LoVo (cell line): ENCODE measurements around the gene IFNL4.
"Not testable (repeated sequence)": the region's sequence is repeated elsewhere in the genome, so short reads cannot be mapped to it uniquely, and the experiment has no call there.

Source experiments
- DNase-seq: peaks from one replicate; pipeline ENCODE4 v3.0.0-alpha.2; 2016; ENCODE audit warnings: low spot score

IFNL4 gene

GRCh38 chr19:39248806-39249205 is at the start of gene IFNL4:
TSS of gene IFNL4 (minus strand) at chr19:39248856.
- no peak for DNase-seq

- no peak for DNase-seq
Observed at GRCh38 chr19:39297931-39298634, 49.4 kb upstream of the IFNL4 start.

GRCh38 chr19:39296906-39297305 is 48.2 kb upstream of the IFNL4 start:
- DNase-seq = no peak

GRCh38 chr19:39296055-39296645 is 47.5 kb upstream of the IFNL4 start, which contains the start of gene IFNL1:
TSS of gene IFNL1 (plus strand) at chr19:39296407. CDS start at chr19:39296422, 15 bp downstream.
- DNase-seq = no peak

GRCh38 chr19:39293394-39293793 is 44.7 kb upstream of the IFNL4 start:
- DNase-seq = no peak

- DNase-seq = no peak
Observed at GRCh38 chr19:39284032-39284431, 35.4 kb upstream of the IFNL4 start.

GRCh38 chr19:39282021-39282420 is 33.4 kb upstream of the IFNL4 start:
- no peak for DNase-seq

- DNase-seq = no peak
Observed at GRCh38 chr19:39277598-39277997, 28.9 kb upstream of the IFNL4 start.

- DNase-seq = no peak
Observed at GRCh38 chr19:39276740-39277139, 28.1 kb upstream of the IFNL4 start.

- DNase-seq = no peak
Observed at GRCh38 chr19:39275578-39275977, 26.9 kb upstream of the IFNL4 start.

GRCh38 chr19:39273859-39274258 is 25.2 kb upstream of the IFNL4 start:
- DNase-seq = not testable (repeated sequence)

- no peak for DNase-seq
Observed at GRCh38 chr19:39270036-39270871, 21.6 kb upstream of the IFNL4 start.

GRCh38 chr19:39269369-39269768 is 20.7 kb upstream of the IFNL4 start:
- DNase-seq = not testable (repeated sequence)

- not testable (repeated sequence) for DNase-seq
Observed at GRCh38 chr19:39268531-39269223, 20.0 kb upstream of the IFNL4 start.

- DNase-seq = not testable (repeated sequence)
Observed at GRCh38 chr19:39268085-39268484, 19.4 kb upstream of the IFNL4 start, which contains the start of gene IFNL2. TSS of gene IFNL2 (plus strand) at chr19:39268396. CDS start at chr19:39268569, 173 bp downstream.

- DNase-seq = no peak
Observed at GRCh38 chr19:39265321-39265916, 16.8 kb upstream of the IFNL4 start.

GRCh38 chr19:39264306-39265290 is 15.9 kb upstream of the IFNL4 start:
- DNase-seq = no peak

GRCh38 chr19:39263912-39264305 is 15.3 kb upstream of the IFNL4 start:
- DNase-seq = no peak

GRCh38 chr19:39262496-39262895 is 13.8 kb upstream of the IFNL4 start:
- DNase-seq = no peak

- no peak for DNase-seq
Observed at GRCh38 chr19:39261704-39262103, 13.0 kb upstream of the IFNL4 start.
